H9 (cell line): Measurements from ENCODE around the gene CORO1C. TPM values are rescaled to one million over a fixed set of nuclear protein-coding genes. Genes with fewer than 3 reads are reported as not detected.
A peak's percentile ranks its signal among the peaks of the same experiment; 100 is the strongest.

Experiments used
- DNase-seq: peaks from one replicate; pipeline ENCODE4 v3.0.0-alpha.2; 2017
- H2AFZ ChIP-seq: one replicate; pipeline ENCODE4 v1.6.1; 2013; ENCODE audit warnings: mild to moderate bottlenecking, low read length, control low read depth, moderate library complexity
- H2AK5ac ChIP-seq: 2 replicates; pipeline ENCODE4 v1.6.1; 2013; ENCODE audit warnings: low read length, control low read depth, mixed read lengths; ENCODE audit not compliant: insufficient read length
- H2BK120ac ChIP-seq: one replicate; pipeline ENCODE4 v1.6.1; 2013; ENCODE audit warnings: low read depth, mild to moderate bottlenecking, low read length, control low read depth, inconsistent platforms; ENCODE audit not compliant: poor library complexity, severe bottlenecking
- H2BK12ac ChIP-seq: 2 replicates; pipeline ENCODE4 v1.6.1; 2013; ENCODE audit warnings: low read length, control low read depth, mixed read lengths, low read depth; ENCODE audit not compliant: insufficient read length
- H2BK15ac ChIP-seq: 2 replicates; pipeline ENCODE4 v1.6.1; 2013; ENCODE audit warnings: low read depth, low read length, control low read depth
- H2BK20ac ChIP-seq: one replicate; pipeline ENCODE4 v1.6.1; 2013; ENCODE audit warnings: low read depth, mild to moderate bottlenecking, low read length, control low read depth, inconsistent platforms; ENCODE audit not compliant: poor library complexity, severe bottlenecking
- H2BK5ac ChIP-seq: 2 replicates; pipeline ENCODE4 v1.6.1; 2013; ENCODE audit warnings: low read length, control low read depth, mixed read lengths; ENCODE audit not compliant: insufficient read length
- H3K14ac ChIP-seq: 2 replicates; pipeline ENCODE4 v1.6.1; 2013; ENCODE audit warnings: low read length, control low read depth; ENCODE audit not compliant: insufficient read depth
- H3K18ac ChIP-seq: 2 replicates; pipeline ENCODE4 v1.6.1; 2013; ENCODE audit warnings: low read depth, mild to moderate bottlenecking, mixed read lengths, low read length, control low read depth; ENCODE audit not compliant: insufficient read length
- H3K23ac ChIP-seq: 2 replicates; pipeline ENCODE4 v1.6.1; 2013; ENCODE audit warnings: low read length, control low read depth, mixed read lengths, low read depth; ENCODE audit not compliant: insufficient read length
- H3K23me2 ChIP-seq: 2 replicates; pipeline ENCODE4 v1.6.1; 2013; ENCODE audit warnings: low read depth, mild to moderate bottlenecking, mixed read lengths, low read length, control low read depth; ENCODE audit not compliant: insufficient read length, poor library complexity, severe bottlenecking
- H3K27ac ChIP-seq: 2 replicates; pipeline ENCODE4 v1.5.1; 2013; ENCODE audit warnings: low read length, control low read depth, mixed read lengths, low read depth; ENCODE audit not compliant: insufficient read length
- H3K27me3 ChIP-seq: 2 replicates; pipeline ENCODE4 v1.6.1; 2013; ENCODE audit warnings: low read length, control low read depth, inconsistent platforms; ENCODE audit not compliant: insufficient read depth
- H3K4ac ChIP-seq: 2 replicates; pipeline ENCODE4 v1.6.1; 2013; ENCODE audit warnings: low read depth, mild to moderate bottlenecking, control low read depth, inconsistent platforms, low read length, moderate library complexity
- H3K4me1 ChIP-seq: 2 replicates; pipeline ENCODE4 v1.6.1; 2013; ENCODE audit warnings: low read length, control low read depth, inconsistent platforms; ENCODE audit not compliant: insufficient read depth
- H3K4me2 ChIP-seq: 2 replicates; pipeline ENCODE4 v1.6.1; 2013; ENCODE audit warnings: low read length, control low read depth, mixed read lengths; ENCODE audit not compliant: insufficient read length, insufficient read depth
- H3K56ac ChIP-seq: 2 replicates; pipeline ENCODE4 v1.6.1; 2013; ENCODE audit warnings: low read depth, mild to moderate bottlenecking, mixed read lengths, low read length, control low read depth; ENCODE audit not compliant: insufficient read length
- H3K79me1 ChIP-seq: 2 replicates; pipeline ENCODE4 v1.6.1; 2013; ENCODE audit warnings: low read depth, mild to moderate bottlenecking, moderate library complexity, low read length, control low read depth, inconsistent platforms; ENCODE audit not compliant: insufficient read depth, poor library complexity, severe bottlenecking
- H3K79me2 ChIP-seq: 2 replicates; pipeline ENCODE4 v1.6.1; 2013; ENCODE audit warnings: low read length, control low read depth, inconsistent platforms; ENCODE audit not compliant: insufficient read depth
- H3K9ac ChIP-seq: 2 replicates; pipeline ENCODE4 v1.6.1; 2013; ENCODE audit warnings: low read length, control low read depth, mixed read lengths; ENCODE audit not compliant: insufficient read length; ENCODE audit errors: extremely low read depth
- H3K9me3 ChIP-seq: one replicate; pipeline ENCODE4 v1.6.1; 2013; ENCODE audit warnings: low read depth, low read length, inconsistent platforms; ENCODE audit not compliant: control insufficient read depth
- H3T11ph ChIP-seq: one replicate; pipeline ENCODE4 v1.6.1; 2013; ENCODE audit warnings: mild to moderate bottlenecking, low read length, control low read depth, inconsistent platforms
- H4K20me1 ChIP-seq: one replicate; pipeline ENCODE4 v1.6.1; 2013; ENCODE audit not compliant: control insufficient read depth, insufficient read length, insufficient read depth
- H4K5ac ChIP-seq: 2 replicates; pipeline ENCODE4 v1.6.1; 2013; ENCODE audit warnings: low read depth, mild to moderate bottlenecking, mixed read lengths, low read length, control low read depth; ENCODE audit not compliant: insufficient read length
- H4K8ac ChIP-seq: replicated peaks from 2 replicates; pipeline ENCODE4 v1.6.1; 2013; ENCODE audit warnings: low read length, control low read depth, mixed read lengths, low read depth; ENCODE audit not compliant: insufficient read length
- H4K91ac ChIP-seq: 2 replicates; pipeline ENCODE4 v1.6.1; 2013; ENCODE audit warnings: low read depth, mild to moderate bottlenecking, moderate library complexity, mixed read lengths, low read length, control low read depth; ENCODE audit not compliant: insufficient read length
- H3K27ac Mint-ChIP-seq, 3 experiments: 2 replicates in 2 of 3; 3 replicates in 1 of 3; pipeline ENCODE4 v1.8.0; 2020 to 2021; ENCODE audit warnings: mixed read lengths in 3 of 3, mild to moderate bottlenecking in 1 of 3, moderate library complexity in 1 of 3
- H3K27me3 Mint-ChIP-seq: 2 replicates; pipeline ENCODE4 v1.8.0; 2021; ENCODE audit warnings: low read depth, mild to moderate bottlenecking, moderate library complexity, mixed read lengths
- H3K36me3 Mint-ChIP-seq, 3 experiments: 2 replicates in 2 of 3; 3 replicates in 1 of 3; pipeline ENCODE4 v1.8.0; 2020 to 2021; ENCODE audit warnings: low read depth in 3 of 3, mixed read lengths in 3 of 3; ENCODE audit not compliant: insufficient read depth in 1 of 3
- H3K4me1 Mint-ChIP-seq, 2 experiments: 2 replicates each; pipeline ENCODE4 v1.8.0; 2020; ENCODE audit warnings: mixed read lengths in 2 of 2
- H3K4me3 Mint-ChIP-seq, 2 experiments: 2 replicates in 1 of 2; 3 replicates in 1 of 2; pipeline ENCODE4 v1.8.0; 2020 to 2021; ENCODE audit warnings: mild to moderate bottlenecking in 2 of 2, mixed read lengths in 2 of 2, moderate library complexity in 1 of 2
- H3K9me3 Mint-ChIP-seq, 2 experiments: 2 replicates in 1 of 2; 3 replicates in 1 of 2; pipeline ENCODE4 v1.8.0; 2020; ENCODE audit warnings: mild to moderate bottlenecking in 2 of 2, mixed read lengths in 2 of 2, moderate library complexity in 1 of 2
- WGBS: extraction: QIAGEN DNeasy Blood & Tissue Kit; methylation state at CpG from one replicate; pipeline ENCODE4 v1.1.7; 2013; ENCODE audit warnings: missing lambda C conversion rate, low lambda C conversion rate, mixed read lengths; ENCODE audit not compliant: insufficient read length; ENCODE audit errors: extremely low coverage; 5-methylcytosine and 5-hydroxymethylcytosine counted together
- total RNA-seq: library from RNA; stranded (reverse); gene quantifications from 2 replicates; pipeline ENCODE4 v1.2.1, GENCODE V29; 2021
- TF ChIP-seq, protein P1 (sequence below): fragments of 200-600 bp; sonication (generic); conservative IDR thresholded peaks from 3 replicates; pipeline ENCODE4 v1.8.0; 2021; ENCODE audit warnings: antibody characterized with exemption, mild to moderate bottlenecking

The CORO1C gene
- total RNA-seq, 1 experiment from 2014 or later, result 154 TPM

DNA sequence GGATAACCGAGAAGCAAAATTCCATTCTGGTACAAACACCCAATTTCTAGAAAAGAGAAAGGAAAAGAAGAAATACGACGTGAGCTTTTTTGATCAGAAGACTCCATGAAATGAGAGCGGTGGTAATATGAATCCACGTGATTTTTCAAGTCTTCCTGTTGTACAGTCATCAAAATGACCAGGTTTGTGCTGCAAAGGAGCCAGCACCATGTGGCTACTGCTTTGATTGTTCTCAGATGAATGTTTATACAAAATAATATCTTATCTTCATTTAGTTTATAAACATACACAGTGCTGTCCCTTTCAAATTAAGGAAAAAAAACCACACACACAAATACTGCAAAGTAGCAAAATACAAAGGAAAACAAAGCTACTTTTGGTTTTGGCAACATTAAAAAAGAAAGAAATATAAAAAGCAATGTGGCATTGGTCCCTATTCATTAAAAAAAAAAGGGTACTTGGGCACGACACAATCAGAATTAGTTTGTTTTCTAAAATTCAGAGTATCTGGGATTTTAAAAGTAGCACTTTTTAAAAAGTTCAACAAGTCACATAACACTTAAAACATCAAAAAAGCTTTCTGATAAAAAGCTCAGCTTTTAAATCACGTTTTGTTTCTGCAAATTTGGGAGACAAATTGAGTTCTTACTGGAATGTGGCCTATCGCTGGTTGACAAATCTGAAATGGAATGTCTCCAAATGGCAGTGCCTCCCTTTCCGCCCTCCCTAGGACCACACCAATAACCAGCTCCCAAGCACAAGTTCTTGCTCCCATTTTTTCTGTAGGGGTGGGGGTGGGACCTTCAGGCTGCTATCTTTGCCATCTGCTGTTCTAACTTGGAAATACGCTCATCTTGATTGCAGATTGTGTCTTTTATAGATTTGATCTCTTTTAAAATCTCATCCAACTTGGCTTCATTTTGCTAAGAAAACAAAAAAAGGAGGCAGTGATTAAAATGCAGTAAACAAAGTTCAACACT, 84.4 kb downstream of the CORO1C start:
- H3K27ac Mint-ChIP-seq, result peak overlapping the region; percentile 40 to 94 (median 58); a peak in 3 of 7 replicates

More for the DNA sequence above, 84.4 kb downstream of the CORO1C start:
- TF ChIP-seq, protein P1, sequence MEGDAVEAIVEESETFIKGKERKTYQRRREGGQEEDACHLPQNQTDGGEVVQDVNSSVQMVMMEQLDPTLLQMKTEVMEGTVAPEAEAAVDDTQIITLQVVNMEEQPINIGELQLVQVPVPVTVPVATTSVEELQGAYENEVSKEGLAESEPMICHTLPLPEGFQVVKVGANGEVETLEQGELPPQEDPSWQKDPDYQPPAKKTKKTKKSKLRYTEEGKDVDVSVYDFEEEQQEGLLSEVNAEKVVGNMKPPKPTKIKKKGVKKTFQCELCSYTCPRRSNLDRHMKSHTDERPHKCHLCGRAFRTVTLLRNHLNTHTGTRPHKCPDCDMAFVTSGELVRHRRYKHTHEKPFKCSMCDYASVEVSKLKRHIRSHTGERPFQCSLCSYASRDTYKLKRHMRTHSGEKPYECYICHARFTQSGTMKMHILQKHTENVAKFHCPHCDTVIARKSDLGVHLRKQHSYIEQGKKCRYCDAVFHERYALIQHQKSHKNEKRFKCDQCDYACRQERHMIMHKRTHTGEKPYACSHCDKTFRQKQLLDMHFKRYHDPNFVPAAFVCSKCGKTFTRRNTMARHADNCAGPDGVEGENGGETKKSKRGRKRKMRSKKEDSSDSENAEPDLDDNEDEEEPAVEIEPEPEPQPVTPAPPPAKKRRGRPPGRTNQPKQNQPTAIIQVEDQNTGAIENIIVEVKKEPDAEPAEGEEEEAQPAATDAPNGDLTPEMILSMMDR, result peak; percentile 32; the same call in 2 of the 3 replicates
- H3K4me3 Mint-ChIP-seq, result no peak overlapping the region
- Histone ChIP-seq H3K23ac (no peak overlapping the region), H3T11ph (no peak overlapping the region), H2BK5ac (no peak overlapping the region), H3K4ac (no peak overlapping the region), H4K91ac (no peak overlapping the region), H4K8ac (no peak overlapping the region), H2BK20ac (no peak overlapping the region), H4K5ac (no peak overlapping the region), H3K23me2 (no peaks in the 10 kb centered on the region), H3K9ac (no peak overlapping the region), H3K79me2 (no peaks in the 10 kb centered on the region), H2BK120ac (no peak overlapping the region), H2BK12ac (no peak overlapping the region), H2AK5ac (no peak overlapping the region), H2BK15ac (no peak overlapping the region), H2AFZ (no peak overlapping the region), H3K27ac (no peak overlapping the region), H4K20me1 (no peaks in the 10 kb centered on the region), H3K56ac (no peak overlapping the region), H3K18ac (no peak overlapping the region), H3K79me1 (no peaks in the 10 kb centered on the region), H3K14ac (no peak overlapping the region), H3K4me1 (no peaks in the 10 kb centered on the region; the same call in 1 of the 2 replicates), H3K9me3 (no peaks in the 10 kb centered on the region), H3K27me3 (no peaks in the 10 kb centered on the region), H3K4me2 (no peak overlapping the region)
- H3K27me3 Mint-ChIP-seq, result no peaks in the 10 kb centered on the region
- WGBS, result no CpG with 5 or more reads among the region's 10 CpGs
- peaks cover 22 to 78% (median 52%) of the 10 kb centered on the region in 3 experiments; a peak in 6 of 7 replicates for H3K36me3 Mint-ChIP-seq
- H3K4me1 Mint-ChIP-seq, result peaks cover 7 to 15% of the 10 kb centered on the region in 2 experiments
- peak; percentile 27 for DNase-seq
- no peaks in the 10 kb centered on the region for H3K9me3 Mint-ChIP-seq
